Cardiac muscle cell (in vitro differentiated cells and primary cell): Measurements from ENCODE around the gene FOXA1. TPM values are rescaled to one million over a fixed set of nuclear protein-coding genes. Genes with fewer than 3 reads are reported as not detected.

Source experiments
- DNase-seq, 2 donors: peaks; one replicate each; pipeline versions ENCODE4 v3.0.0 to v3.0.0-alpha.2; 2010 to 2017; ENCODE audit warnings: low read depth in 1 of 2, low spot score in 1 of 2
- H3K27ac ChIP-seq: fragments of 200-600 bp; sonication (generic); 2 replicates; pipeline ENCODE4 v1.5.1; 2016
- H3K27me3 ChIP-seq: fragments of 200-600 bp; sonication (generic); 2 replicates; pipeline ENCODE4 v1.6.0; 2016; ENCODE audit warnings: control low read depth
- H3K36me3 ChIP-seq: fragments of 200-600 bp; sonication (generic); 2 replicates; pipeline ENCODE4 v1.5.1; 2016; ENCODE audit warnings: control low read depth
- H3K4me1 ChIP-seq: fragments of 200-600 bp; sonication (generic); 2 replicates; pipeline ENCODE4 v1.8.1; 2017; ENCODE audit warnings: low read depth, mild to moderate bottlenecking, mixed run types
- H3K4me3 ChIP-seq: fragments of 200-600 bp; sonication (generic); 2 replicates; pipeline ENCODE4 v1.5.1; 2016; ENCODE audit warnings: mild to moderate bottlenecking
- H3K9me3 ChIP-seq: fragments of 200-600 bp; sonication (generic); 2 replicates; pipeline ENCODE4 v1.5.1; 2017; ENCODE audit warnings: low read depth, mild to moderate bottlenecking, control low read depth
- CTCF ChIP-seq: IDR thresholded peaks from 2 replicates; pipeline ENCODE4 v1.5.1; 2012; ENCODE audit warnings: low read depth, mild to moderate bottlenecking, low read length
- polyA plus RNA-seq: library from polyadenylated mRNA; unstranded; fragments of >200 nt; fragmentation: Nextera tagmentation; extraction: Ambion mirVana; gene quantifications from 2 replicates; pipeline ENCODE4 v1.2.1, GENCODE V29; 2016
- total RNA-seq: library from RNA; depleted of rRNA; stranded (reverse); fragments of >200 nt; gene quantifications from 2 replicates; pipeline ENCODE4 v1.2.3, GENCODE V29; 2016

FOXA1 gene
- total and polyA plus RNA-seq, 2 experiments from 2014 or later: 0.06 TPM; not detected in 1

- Histone ChIP-seq H3K4me1 (no peaks in the 10 kb centered on the region), H3K36me3 (no peaks in the 10 kb centered on the region), H3K4me3 (no peak overlapping the region), H3K27ac (no peak overlapping the region), H3K9me3 (no peaks in the 10 kb centered on the region), H3K27me3 (peaks cover 98% of the 10 kb centered on the region)
- no peak for DNase-seq
- no peak for TF ChIP-seq CTCF
These were observed 14.9 kb downstream of the FOXA1 start for GRCh38 chr14:37580146-37580545.

GRCh38 chr14:37579274-37579673 lies 15.8 kb downstream of the FOXA1 start:
- Histone ChIP-seq H3K27me3 (peaks cover 89% of the 10 kb centered on the region), H3K4me3 (no peak overlapping the region), H3K27ac (no peak overlapping the region), H3K4me1 (no peaks in the 10 kb centered on the region), H3K36me3 (no peaks in the 10 kb centered on the region), H3K9me3 (no peaks in the 10 kb centered on the region)
- TF ChIP-seq CTCF: no peak
- DNase-seq: no peak

DNA sequence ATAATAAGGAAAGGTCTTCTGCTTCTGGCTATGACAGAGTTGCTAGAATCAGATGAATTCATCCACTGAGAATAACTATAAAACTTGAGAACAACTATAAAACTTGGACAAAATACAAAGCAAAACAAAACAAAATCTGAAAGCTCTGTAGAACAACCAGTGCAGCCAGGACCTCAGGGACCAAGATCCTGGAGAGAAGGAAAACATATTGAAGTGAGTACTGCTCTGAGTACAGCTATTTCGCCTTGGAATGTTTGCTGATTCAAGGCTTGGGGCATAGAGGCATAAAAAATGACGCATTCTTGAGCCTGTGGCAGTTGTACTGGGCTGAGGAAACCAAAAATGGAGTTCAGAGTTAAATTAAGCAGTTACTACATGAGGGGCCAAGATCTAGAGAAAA lies 21.7 kb downstream of the FOXA1 start:
- H3K27ac ChIP-seq: no peak overlapping the region
- no peak for DNase-seq
- H3K4me1 ChIP-seq: no peaks in the 10 kb centered on the region

DNA sequence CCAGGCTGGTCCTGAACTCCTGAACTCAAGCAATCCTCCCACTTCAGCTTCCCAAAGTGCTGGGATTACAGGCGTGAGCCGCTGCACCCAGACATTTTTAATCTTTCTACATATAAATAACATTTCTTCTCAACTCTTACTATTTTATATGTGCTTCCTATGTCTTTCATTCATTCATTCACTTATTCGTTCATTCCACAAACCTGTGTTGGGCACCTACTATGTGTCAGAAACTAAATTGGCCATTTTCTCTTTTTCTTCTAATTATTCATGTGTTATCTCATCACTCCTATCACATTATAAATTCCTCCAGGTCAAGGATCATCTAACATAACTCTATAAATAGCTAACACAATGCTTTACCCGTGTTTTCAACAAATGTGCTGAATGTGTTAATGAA lies 23.7 kb downstream of the FOXA1 start:
- H3K36me3 ChIP-seq: no peaks in the 10 kb centered on the region
- H3K27ac ChIP-seq: no peak overlapping the region
- H3K27me3 ChIP-seq: peaks cover 17% of the 10 kb centered on the region
- H3K4me1 ChIP-seq: no peaks in the 10 kb centered on the region
- H3K4me3 ChIP-seq: no peak overlapping the region
- no peak for DNase-seq
- no peak for TF ChIP-seq CTCF
- H3K9me3 ChIP-seq: no peaks in the 10 kb centered on the region

More for the DNA sequence above, 21.7 kb downstream of the FOXA1 start:
- TF ChIP-seq CTCF: no peak
- Histone ChIP-seq H3K4me3 (no peak overlapping the region), H3K9me3 (no peaks in the 10 kb centered on the region), H3K27me3 (peaks cover 37% of the 10 kb centered on the region), H3K36me3 (no peaks in the 10 kb centered on the region)

DNA sequence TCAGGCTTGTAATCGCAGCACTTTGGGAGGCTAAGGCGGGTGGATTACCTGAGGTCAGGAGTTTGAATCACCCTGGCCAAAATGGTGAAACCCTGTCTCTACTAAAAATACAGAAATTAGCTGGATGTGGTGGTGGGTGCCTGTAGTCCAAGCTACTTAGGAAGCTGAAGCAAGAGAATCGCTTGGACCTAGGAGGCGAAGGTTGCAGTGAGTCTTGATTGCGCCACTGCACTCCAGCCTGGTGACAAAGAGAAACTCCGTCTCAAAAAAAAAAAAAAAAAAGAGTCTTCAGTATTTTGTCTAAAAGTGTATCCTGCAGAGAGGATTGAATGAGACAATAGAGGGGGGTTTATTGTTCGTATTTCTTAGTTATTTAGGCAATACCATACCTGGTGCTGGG lies 25.3 kb downstream of the FOXA1 start:
- no peak overlapping the region for H3K27ac ChIP-seq
- no peaks in the 10 kb centered on the region for H3K9me3 ChIP-seq
- TF ChIP-seq CTCF: no peak
- no peak overlapping the region for H3K4me3 ChIP-seq
- H3K27me3 ChIP-seq: peaks cover 7% of the 10 kb centered on the region
- H3K36me3 ChIP-seq: no peaks in the 10 kb centered on the region
- H3K4me1 ChIP-seq: no peaks in the 10 kb centered on the region
- no peak for DNase-seq

GRCh38 chr14:37566811-37567371 lies 28.2 kb downstream of the FOXA1 start:
- no peak overlapping the region for H3K4me3 ChIP-seq
- no peaks in the 10 kb centered on the region for H3K27me3 ChIP-seq
- H3K36me3 ChIP-seq: no peaks in the 10 kb centered on the region
- H3K4me1 ChIP-seq: no peaks in the 10 kb centered on the region
- H3K27ac ChIP-seq: no peak overlapping the region
- TF ChIP-seq CTCF: no peak
- peak in 1 of 2 donors; percentile 61 for DNase-seq
- no peaks in the 10 kb centered on the region for H3K9me3 ChIP-seq
